Measurements from ENCODE around the gene PROX2. TPM values are rescaled to one million over a fixed set of nuclear protein-coding genes. Genes with fewer than 3 reads are reported as not detected.

The PROX2 gene
- total and polyA plus RNA-seq, 2 experiments from 2014 or later = 0.05 TPM; not detected in 1

DNA sequence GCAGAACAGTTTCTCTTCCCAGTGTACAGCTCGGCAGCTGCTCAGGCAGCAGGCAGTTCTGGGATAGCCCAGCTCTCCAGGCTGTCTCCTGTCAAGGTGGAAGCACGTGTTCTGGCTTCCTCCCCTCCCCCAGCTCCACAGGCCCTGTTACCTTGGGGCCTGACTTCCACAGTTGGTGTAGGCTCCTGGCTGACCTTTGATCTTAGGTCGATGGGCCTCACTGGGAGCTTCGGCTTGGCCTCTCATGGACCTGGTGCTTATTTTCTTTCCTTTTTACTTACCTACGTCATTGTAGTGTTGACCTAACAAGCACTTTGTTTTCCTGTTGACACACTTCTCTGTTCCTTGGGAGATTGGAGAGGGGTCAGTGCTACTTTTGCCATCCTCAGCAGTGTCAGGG lies 22.7 kb upstream of the PROX2 start:
- Histone ChIP-seq H3K9me3 (ENCODE audit: low read depth) (no peaks in the 10 kb centered on the region), H3F3A (ENCODE audit: insufficient read depth) (peaks cover 10% of the 10 kb centered on the region), H3K4me1 (ENCODE audit: insufficient read depth) (no peaks in the 10 kb centered on the region), H3K4me2 (ENCODE audit: unreplicated experiment) (no peak overlapping the region), H2AFZ (no peak overlapping the region), H3K36me3 (ENCODE audit: low read depth) (peaks cover 87% of the 10 kb centered on the region), H3K9ac (no peak overlapping the region), H4K20me1 (ENCODE audit: insufficient read depth) (no peaks in the 10 kb centered on the region), H3K79me2 (ENCODE audit: insufficient read depth) (peaks cover 24% of the 10 kb centered on the region), H3K9me2 (ENCODE audit: insufficient read depth) (no peaks in the 10 kb centered on the region), H3K4me3 (no peak overlapping the region), H3K27ac (no peak overlapping the region), H3K27me3 (replicated peaks; ENCODE audit: insufficient read depth) (no peaks in the 10 kb centered on the region)
- DNase-seq = no peak
- TF ChIP-seq EZH2 (IDR thresholded peaks at IDR 0.05; ENCODE audit: insufficient read depth, poor library complexity, severe bottlenecking) = no peak
- TF ChIP-seq EZH2phosphoT487 (IDR thresholded peaks at IDR 0.05; ENCODE audit: insufficient read depth, low read depth) = no peak
- in situ Hi-C loops (cut with MboI) = no loop called here
- WGBS, 2 experiments (ENCODE audit: low coverage in 1 of 2, low lambda C conversion rate in 2 of 2, missing lambda C conversion rate in 2 of 2) = 78 to 81% methylated on average over 5 of the region's 5 CpGs

DNA sequence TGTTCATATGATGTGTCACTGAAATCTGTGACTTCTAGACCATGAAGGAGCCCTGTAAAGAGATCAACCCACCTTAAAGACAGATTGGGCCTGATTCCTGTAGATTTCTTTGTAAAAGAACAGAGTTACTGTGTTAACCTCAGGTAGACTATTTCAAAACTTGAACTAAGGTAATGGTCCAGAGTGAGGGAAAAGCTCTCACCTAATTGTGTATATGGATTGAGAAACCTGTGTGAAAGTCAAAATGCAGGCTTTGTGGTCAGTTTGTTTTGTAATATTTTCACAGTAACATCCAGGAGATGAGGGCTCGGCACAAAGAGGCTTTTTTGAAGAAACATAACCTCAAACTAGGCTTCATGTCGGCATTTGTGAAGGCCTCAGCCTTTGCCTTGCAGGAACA lies 22.1 kb upstream of the PROX2 start:
- Histone ChIP-seq H3K36me3 (ENCODE audit: low read depth) (peaks cover 91% of the 10 kb centered on the region), H3K79me2 (ENCODE audit: insufficient read depth) (peaks cover 31% of the 10 kb centered on the region), H3K9ac (no peak overlapping the region), H3F3A (ENCODE audit: insufficient read depth) (peaks cover 9% of the 10 kb centered on the region), H3K27ac (no peak overlapping the region), H3K9me3 (ENCODE audit: low read depth) (no peaks in the 10 kb centered on the region), H3K4me2 (ENCODE audit: unreplicated experiment) (no peak overlapping the region), H3K9me2 (ENCODE audit: insufficient read depth) (no peaks in the 10 kb centered on the region), H3K27me3 (replicated peaks; ENCODE audit: insufficient read depth) (no peaks in the 10 kb centered on the region), H2AFZ (no peak overlapping the region), H4K20me1 (ENCODE audit: insufficient read depth) (no peaks in the 10 kb centered on the region), H3K4me1 (ENCODE audit: insufficient read depth) (no peaks in the 10 kb centered on the region), H3K4me3 (no peak overlapping the region)
- no peak for DNase-seq
- in situ Hi-C loops (cut with MboI) = no loop called here
- WGBS, 2 experiments (ENCODE audit: low coverage in 1 of 2, low lambda C conversion rate in 2 of 2, missing lambda C conversion rate in 2 of 2) = 88 to 94% methylated on average over 2 of the region's 2 CpGs
- TF ChIP-seq EZH2phosphoT487 (IDR thresholded peaks at IDR 0.05; ENCODE audit: insufficient read depth, low read depth) = no peak
- no peak for TF ChIP-seq EZH2 (IDR thresholded peaks at IDR 0.05; ENCODE audit: insufficient read depth, poor library complexity, severe bottlenecking)

DNA sequence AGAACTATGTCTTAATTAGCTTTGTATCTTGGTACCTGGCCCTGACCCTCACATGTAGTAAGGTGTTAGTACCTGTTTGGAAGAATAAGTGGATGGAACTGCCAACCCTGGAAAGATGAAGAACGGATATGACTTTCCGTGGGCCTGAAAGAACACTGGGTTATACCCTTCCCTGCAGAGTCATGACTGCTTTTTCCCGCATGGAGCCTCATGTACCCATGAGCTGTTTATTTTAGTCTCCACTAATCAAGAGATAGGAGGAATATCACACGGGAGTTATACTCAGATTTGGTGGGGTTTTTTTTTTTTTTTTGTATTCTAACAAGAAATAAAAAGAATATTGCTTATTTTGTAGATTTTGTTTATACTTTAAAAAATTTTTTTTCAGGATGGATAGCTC lies 21.7 kb upstream of the PROX2 start:
- H3F3A ChIP-seq (ENCODE audit: insufficient read depth) = peaks cover 9% of the 10 kb centered on the region
- DNase-seq = no peak
- H3K27me3 ChIP-seq (replicated peaks; ENCODE audit: insufficient read depth) = no peaks in the 10 kb centered on the region
- TF ChIP-seq EZH2phosphoT487 (IDR thresholded peaks at IDR 0.05; ENCODE audit: insufficient read depth, low read depth) (no peak), EZH2 (IDR thresholded peaks at IDR 0.05; ENCODE audit: insufficient read depth, poor library complexity, severe bottlenecking) (no peak)
- H3K36me3 ChIP-seq (ENCODE audit: low read depth) = peaks cover 91% of the 10 kb centered on the region
- no peaks in the 10 kb centered on the region for H3K9me3 ChIP-seq (ENCODE audit: low read depth)
- no peak overlapping the region for H3K4me3 ChIP-seq
- in situ Hi-C loops (cut with MboI) = no loop called here
- no peak overlapping the region for H3K4me2 ChIP-seq (ENCODE audit: unreplicated experiment)
- 85 to 87% methylated on average over 4 of the region's 4 CpGs for WGBS, 2 experiments (ENCODE audit: low coverage in 1 of 2, low lambda C conversion rate in 2 of 2, missing lambda C conversion rate in 2 of 2)
- no peak overlapping the region for H3K27ac ChIP-seq
- no peaks in the 10 kb centered on the region for H3K4me1 ChIP-seq (ENCODE audit: insufficient read depth)
- H3K9ac ChIP-seq = no peak overlapping the region
- no peak overlapping the region for H2AFZ ChIP-seq
- peaks cover 35% of the 10 kb centered on the region for H3K79me2 ChIP-seq (ENCODE audit: insufficient read depth)
- no peaks in the 10 kb centered on the region for H4K20me1 ChIP-seq (ENCODE audit: insufficient read depth)
- no peaks in the 10 kb centered on the region for H3K9me2 ChIP-seq (ENCODE audit: insufficient read depth)

DNA sequence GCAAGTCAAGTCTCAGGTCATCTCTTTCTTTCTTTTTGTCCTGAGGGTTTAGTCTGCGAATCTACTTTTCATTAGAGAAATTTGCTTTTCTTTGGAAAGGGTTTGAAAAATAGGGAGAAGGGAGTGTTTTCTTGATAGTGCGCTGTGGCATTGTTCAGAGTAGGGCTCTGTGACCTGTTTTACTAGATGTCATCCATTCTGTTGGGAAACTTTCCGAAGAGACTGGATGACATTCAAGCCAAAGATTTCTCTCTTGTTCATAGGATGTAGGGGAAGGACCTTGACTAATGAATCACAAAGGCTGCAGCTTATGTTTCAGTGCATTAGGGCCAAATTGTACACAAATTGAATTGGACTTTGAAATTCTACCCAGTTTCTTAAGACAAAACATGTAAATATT lies 20.5 kb upstream of the PROX2 start:
- Histone ChIP-seq H3K9ac (no peak overlapping the region), H3K4me1 (ENCODE audit: insufficient read depth) (peaks cover 9% of the 10 kb centered on the region), H4K20me1 (ENCODE audit: insufficient read depth) (no peaks in the 10 kb centered on the region), H3F3A (ENCODE audit: insufficient read depth) (peaks cover 9% of the 10 kb centered on the region), H3K9me3 (ENCODE audit: low read depth) (no peaks in the 10 kb centered on the region), H3K79me2 (ENCODE audit: insufficient read depth) (peaks cover 43% of the 10 kb centered on the region), H3K36me3 (ENCODE audit: low read depth) (peaks cover 96% of the 10 kb centered on the region), H3K4me3 (no peak overlapping the region), H2AFZ (no peak overlapping the region), H3K27ac (no peak overlapping the region), H3K27me3 (replicated peaks; ENCODE audit: insufficient read depth) (no peaks in the 10 kb centered on the region), H3K4me2 (ENCODE audit: unreplicated experiment) (no peak overlapping the region), H3K9me2 (ENCODE audit: insufficient read depth) (no peaks in the 10 kb centered on the region)
- 85 to 95% methylated on average over 3 of the region's 3 CpGs for WGBS, 2 experiments (ENCODE audit: low coverage in 1 of 2, low lambda C conversion rate in 2 of 2, missing lambda C conversion rate in 2 of 2)
- no peak for DNase-seq
- TF ChIP-seq EZH2 (IDR thresholded peaks at IDR 0.05; ENCODE audit: insufficient read depth, poor library complexity, severe bottlenecking) (no peak), EZH2phosphoT487 (IDR thresholded peaks at IDR 0.05; ENCODE audit: insufficient read depth, low read depth) (no peak)
- in situ Hi-C loops (cut with MboI) = no loop called here

GRCh38 chr14:74893614-74894091 lies 17.7 kb upstream of the PROX2 start:
- Histone ChIP-seq H3F3A (ENCODE audit: insufficient read depth) (peaks cover 24% of the 10 kb centered on the region), H3K4me1 (ENCODE audit: insufficient read depth) (peaks cover 17% of the 10 kb centered on the region), H3K9ac (no peak overlapping the region), H2AFZ (no peak overlapping the region), H3K27ac (no peak overlapping the region), H3K79me2 (ENCODE audit: insufficient read depth) (peaks cover 70% of the 10 kb centered on the region), H3K4me3 (no peak overlapping the region), H3K9me3 (ENCODE audit: low read depth) (no peaks in the 10 kb centered on the region), H3K27me3 (replicated peaks; ENCODE audit: insufficient read depth) (no peaks in the 10 kb centered on the region), H4K20me1 (ENCODE audit: insufficient read depth) (peaks cover 4% of the 10 kb centered on the region; the same call in 1 of the 2 replicates), H3K4me2 (ENCODE audit: unreplicated experiment) (no peak overlapping the region), H3K9me2 (ENCODE audit: insufficient read depth) (no peaks in the 10 kb centered on the region), H3K36me3 (ENCODE audit: low read depth) (peaks cover 89% of the 10 kb centered on the region)
- TF ChIP-seq EZH2 (IDR thresholded peaks at IDR 0.05; ENCODE audit: insufficient read depth, poor library complexity, severe bottlenecking) (no peak), EZH2phosphoT487 (IDR thresholded peaks at IDR 0.05; ENCODE audit: insufficient read depth, low read depth) (no peak)
- no peak for DNase-seq
- WGBS, 2 experiments (ENCODE audit: low coverage in 1 of 2, low lambda C conversion rate in 2 of 2, missing lambda C conversion rate in 2 of 2) = 73 to 74% methylated on average over 4 of the region's 4 CpGs
- in situ Hi-C loops (cut with MboI) = no loop called here

Measured in GM23248 (cell line).